IMR-90 (cell line): ENCODE measurements around the gene UFC1.

Experiments used
- BHLHE40 ChIP-seq: fragments of 150-350 bp; IDR thresholded peaks from 2 replicates; pipeline ENCODE4 v1.6.1; 2016; ENCODE audit warnings: mild to moderate bottlenecking, low read depth, low read length
- CEBPB ChIP-seq: IDR thresholded peaks from 2 replicates; pipeline ENCODE4 v1.6.1; 2012; ENCODE audit warnings: low read depth, low read length, improper control_type of control experiment
- CHD1 ChIP-seq: IDR thresholded peaks from 2 replicates; pipeline ENCODE4 v1.6.1; 2012; ENCODE audit warnings: low read depth, low read length, improper control_type of control experiment
- CTCF ChIP-seq: conservative IDR thresholded peaks from 2 replicates; pipeline ENCODE4 v1.5.1; 2012; ENCODE audit warnings: mild to moderate bottlenecking, low read depth, low read length, improper control_type of control experiment
- MAFK ChIP-seq: IDR thresholded peaks from 2 replicates; pipeline ENCODE4 v1.6.1; 2012; ENCODE audit warnings: low read depth, low read length, improper control_type of control experiment
- MAZ ChIP-seq: IDR thresholded peaks from 2 replicates; pipeline ENCODE4 v1.6.1; 2012; ENCODE audit warnings: low read depth, mild to moderate bottlenecking, low read length, improper control_type of control experiment, moderate library complexity, borderline replicate concordance
- MXI1 ChIP-seq: IDR thresholded peaks from 2 replicates; pipeline ENCODE4 v1.6.1; 2012; ENCODE audit warnings: low read depth, mild to moderate bottlenecking, low read length, moderate library complexity, borderline replicate concordance
- POLR2A ChIP-seq: IDR thresholded peaks from 2 replicates; pipeline ENCODE4 v1.6.1; 2012; ENCODE audit warnings: mild to moderate bottlenecking, low read depth, low read length
- RAD21 ChIP-seq: IDR thresholded peaks from 2 replicates; pipeline ENCODE4 v1.6.1; 2012; ENCODE audit warnings: low read length, improper control_type of control experiment
- RFX5 ChIP-seq: IDR thresholded peaks from 2 replicates; pipeline ENCODE4 v1.8.0; 2012; ENCODE audit warnings: low read depth, mild to moderate bottlenecking, low read length, moderate library complexity

GRCh38 chr1:161133220-161133740 lies 20.5 kb upstream of the UFC1 start:
- TF ChIP-seq POLR2A (no peak), CTCF (no peak), CEBPB (no peak), MAFK (no peak), RFX5 (no peak), BHLHE40 (no peak), RAD21 (no peak), MXI1 (no peak), CHD1 (no peak), MAZ (no peak)
